ENCODE measurements around the gene MAN2A1. TPM values are rescaled to one million over a fixed set of nuclear protein-coding genes. Genes with fewer than 3 reads are reported as not detected.

The MAN2A1 gene
- polyA plus RNA-seq, 2 of the 4 experiments (the other 2 are of a cell fraction) = 15.8 to 51.5 TPM

DNA sequence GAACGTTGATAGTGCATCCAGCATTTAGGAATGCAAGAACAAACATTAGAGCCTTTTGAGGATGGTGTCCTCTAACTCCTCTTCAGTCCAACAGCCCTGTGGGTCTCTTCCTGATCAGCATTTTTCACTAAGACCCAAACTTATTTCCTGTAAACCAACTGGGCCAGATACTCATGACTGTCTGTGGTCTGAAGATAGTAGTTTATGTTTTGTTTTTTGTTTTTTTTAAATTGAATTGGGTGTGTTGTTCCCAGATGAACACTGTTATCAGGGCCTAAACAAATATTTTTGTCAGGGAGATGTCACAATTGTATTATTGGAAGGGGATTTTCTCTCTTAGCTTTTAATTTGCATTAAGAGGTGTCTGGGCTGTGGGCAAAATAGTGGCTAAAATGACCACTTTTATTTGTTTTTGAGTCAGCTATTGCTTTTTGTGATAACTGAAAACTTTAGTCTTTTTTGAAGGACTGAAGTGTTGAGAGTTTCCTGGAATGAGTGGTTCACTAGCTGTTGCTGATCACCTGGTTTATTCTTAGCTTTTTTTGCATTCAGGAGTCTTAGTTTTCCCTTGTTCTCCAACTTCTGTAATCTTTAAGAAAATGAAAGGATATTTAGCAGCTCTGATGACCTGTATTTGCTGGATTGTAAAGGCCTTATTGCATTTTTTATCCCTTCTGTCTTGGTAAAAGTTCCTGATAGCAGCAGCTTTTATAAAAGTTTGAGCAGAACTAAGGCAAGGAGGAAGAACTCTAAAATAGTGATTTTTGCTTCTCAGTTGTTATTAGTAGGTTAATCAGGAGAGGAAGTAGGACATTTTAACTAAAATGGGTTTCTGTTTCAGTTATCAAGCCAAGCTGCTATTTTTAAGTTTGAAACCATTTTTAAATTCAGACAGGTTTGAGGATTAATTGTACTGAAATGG, 5.5 kb downstream of the MAN2A1 start:
- no peak overlapping the region for H3K4me3 ChIP-seq
- FAIRE-seq (no peak), DNase-seq (ENCODE audit: low read depth in 1 of 2, low spot score in 1 of 2) (no peak), ATAC-seq (no peak)
- 42% methylated on average over 1 of the region's 1 CpG for WGBS (ENCODE audit: missing lambda C conversion rate)
- POLR2A ChIA-PET = no interaction called here
- no peak overlapping the region for H3K27ac ChIP-seq
- H3K4me2 ChIP-seq = no peak overlapping the region
- CTCF ChIA-PET = no interaction called here
- no peaks in the 10 kb centered on the region for H3K9me3 ChIP-seq
- peaks cover 28% of the 10 kb centered on the region for H3K4me1 ChIP-seq
- TF ChIP-seq HOXA7 (CRISPR knock-in tag; IDR thresholded peaks at IDR 0.05) = no peak
- no peak for TF ChIP-seq CHD2 (IDR thresholded peaks at IDR 0.05; ENCODE audit: low read length, partially characterized antibody)
- TF ChIP-seq EP300 (IDR thresholded peaks at IDR 0.05) = no peak
- no peak for TF ChIP-seq RAD21 (conservative IDR thresholded peaks at IDR 0.05 in 1 of 2, IDR thresholded peaks at IDR 0.05 in 1 of 2)
- TF ChIP-seq ELK1 (IDR thresholded peaks at IDR 0.05; ENCODE audit: low read depth, low read length) = no peak
- no peak for TF ChIP-seq JUN (IDR thresholded peaks at IDR 0.05)

- Histone ChIP-seq H3K4me1 (peaks cover 18% of the 10 kb centered on the region), H3K4me3 (no peak overlapping the region), H3K9me3 (no peaks in the 10 kb centered on the region), H3K4me2 (no peak overlapping the region), H3K27ac (no peak overlapping the region)
- 88% methylated on average over 1 of the region's 1 CpG for WGBS (ENCODE audit: missing lambda C conversion rate)
- FAIRE-seq (no peak), ATAC-seq (no peak), DNase-seq (ENCODE audit: low read depth in 1 of 2, low spot score in 1 of 2) (no peak)
- CTCF ChIA-PET = no interaction called here
- POLR2A ChIA-PET = no interaction called here
- TF ChIP-seq REST (IDR thresholded peaks at IDR 0.05) (no peak), MAFK (IDR thresholded peaks at IDR 0.05; ENCODE audit: partially characterized antibody) (peak; percentile 90), KDM5A (IDR thresholded peaks at IDR 0.05) (no peak), SMC3 (IDR thresholded peaks at IDR 0.05) (no peak), JUNB (IDR thresholded peaks at IDR 0.05) (no peak), NFE2L2 (conservative IDR thresholded peaks at IDR 0.05; ENCODE audit: low read length) (no peak), NPAS2 (CRISPR knock-in tag; IDR thresholded peaks at IDR 0.05; ENCODE audit: borderline replicate concordance) (no peak)
Observed at GRCh38 chr5:109697339-109697738, 7.6 kb downstream of the MAN2A1 start.

- no peak for TF ChIP-seq MYC (IDR thresholded peaks at IDR 0.05; ENCODE audit: borderline replicate concordance, low read length)
- H3K9me3 ChIP-seq = no peaks in the 10 kb centered on the region
- no peak overlapping the region for H3K27ac ChIP-seq
- ATAC-seq = no peak
- ChIA-PET CTCF (interaction anchor here (1.4 to 2.0 kb wide), 2 partner anchors 9 to 12 kb away, joined by 4 to 14 read pairs; partner anchors contain the start of gene MAN2A1), POLR2A (no interaction called here)
- FAIRE-seq = peak; percentile 51
- WGBS (ENCODE audit: missing lambda C conversion rate) = 92% methylated on average over 3 of the region's 3 CpGs
- H3K4me2 ChIP-seq = no peak overlapping the region
- H3K4me1 ChIP-seq = no peaks in the 10 kb centered on the region
- no peak overlapping the region for H3K4me3 ChIP-seq
- DNase-seq (ENCODE audit: low read depth in 1 of 2, low spot score in 1 of 2) = no peak
Observed at GRCh38 chr5:109700516-109701153, 10.9 kb downstream of the MAN2A1 start.
